H7 (cell line): Measurements from ENCODE around the gene PSIP1. TPM values are rescaled to one million over a fixed set of nuclear protein-coding genes. Genes with fewer than 3 reads are reported as not detected.
"Not testable (repeated sequence)": the region's sequence is repeated elsewhere in the genome, so short reads cannot be mapped to it uniquely, and the experiment has no call there.

Experiments
- DNase-seq: peaks from one replicate; pipeline ENCODE4 v3.0.0; 2012
- H3K27me3 ChIP-seq: 2 replicates; pipeline ENCODE4 v1.6.0; 2011; ENCODE audit warnings: mild to moderate bottlenecking, low read length; ENCODE audit not compliant: control insufficient read depth, insufficient read depth
- H3K36me3 ChIP-seq: replicated peaks from 2 replicates; pipeline ENCODE4 v1.5.1; 2011; ENCODE audit warnings: low read length; ENCODE audit not compliant: control insufficient read depth, insufficient read depth
- H3K4me3 ChIP-seq: 2 replicates; pipeline ENCODE4 v1.5.1; 2011; ENCODE audit warnings: low read depth, mild to moderate bottlenecking, control low read depth, low read length, moderate library complexity; ENCODE audit not compliant: insufficient read depth
- total RNA-seq: library from RNA; depleted of rRNA; stranded (reverse); fragments of >200 nt; shearing (Covaris generic); gene quantifications from 2 replicates; pipeline ENCODE4 v1.2.3, GENCODE V29; 2014; rRNA removed

PSIP1 gene
- total RNA-seq, 1 experiment from 2014 or later: 125 TPM

- Histone ChIP-seq H3K36me3 (peaks cover 3% of the 10 kb centered on the region), H3K4me3 (no peak overlapping the region)
- peak; percentile 36 for DNase-seq
Observed at GRCh38 chr9:15430920-15431844, 79.6 kb downstream of the PSIP1 start.

GRCh38 chr9:15427702-15428101, 83.1 kb downstream of the PSIP1 start:
- not testable (repeated sequence) for H3K27me3 ChIP-seq, DNase-seq, H3K4me3 ChIP-seq
- peaks cover 11% of the 10 kb centered on the region for H3K36me3 ChIP-seq

More at GRCh38 chr9:15430920-15431844, 79.6 kb downstream of the PSIP1 start:
- no peaks in the 10 kb centered on the region for H3K27me3 ChIP-seq

GRCh38 chr9:15426019-15426418, 84.8 kb downstream of the PSIP1 start:
- Histone ChIP-seq H3K36me3 (peaks cover 11% of the 10 kb centered on the region), H3K4me3 (no peak overlapping the region), H3K27me3 (no peaks in the 10 kb centered on the region)
- DNase-seq: no peak

GRCh38 chr9:15423231-15423985, 87.4 kb downstream of the PSIP1 start:
- peaks cover 11% of the 10 kb centered on the region for H3K36me3 ChIP-seq
- no peaks in the 10 kb centered on the region for H3K27me3 ChIP-seq
- peak; percentile 49 for DNase-seq
- H3K4me3 ChIP-seq: peak overlapping the region; percentile 94

- H3K36me3 ChIP-seq: peaks cover 11% of the 10 kb centered on the region
- H3K4me3 ChIP-seq: peak within 1 kb of the TSS; percentile 94
- DNase-seq: peak; percentile 95
- H3K27me3 ChIP-seq: no peaks in the 10 kb centered on the region
Observed at GRCh38 chr9:15422372-15423230, 88.2 kb downstream of the PSIP1 start, which contains the start of gene SNAPC3. TSS of gene SNAPC3 (plus strand) at chr9:15422876. CDS start at chr9:15422880, 4 bp downstream.

- DNase-seq: no peak
- Histone ChIP-seq H3K27me3 (no peaks in the 10 kb centered on the region), H3K36me3 (peaks cover 11% of the 10 kb centered on the region), H3K4me3 (peak overlapping the region; percentile 94)
Observed at GRCh38 chr9:15421990-15422371, 88.8 kb downstream of the PSIP1 start.

- H3K27me3 ChIP-seq: no peaks in the 10 kb centered on the region
- H3K4me3 ChIP-seq: no peak overlapping the region
- DNase-seq: no peak
- H3K36me3 ChIP-seq: peaks cover 11% of the 10 kb centered on the region
Observed at GRCh38 chr9:15421532-15421931, 89.2 kb downstream of the PSIP1 start.

GRCh38 chr9:15420796-15421195, 90.0 kb downstream of the PSIP1 start:
- no peak overlapping the region for H3K4me3 ChIP-seq
- H3K36me3 ChIP-seq: peaks cover 8% of the 10 kb centered on the region
- H3K27me3 ChIP-seq: no peaks in the 10 kb centered on the region
- no peak for DNase-seq

GRCh38 chr9:15417626-15418025, 93.1 kb downstream of the PSIP1 start:
- no peak for DNase-seq
- Histone ChIP-seq H3K4me3 (no peak overlapping the region), H3K27me3 (no peaks in the 10 kb centered on the region), H3K36me3 (no peaks in the 10 kb centered on the region)

- DNase-seq: peak; percentile 56
- no peaks in the 10 kb centered on the region for H3K36me3 ChIP-seq
- H3K4me3 ChIP-seq: no peak overlapping the region
- no peaks in the 10 kb centered on the region for H3K27me3 ChIP-seq
Observed at GRCh38 chr9:15416880-15417279, 93.9 kb downstream of the PSIP1 start.

Other genes with a start within 250 kb of the PSIP1 start
- 7.1 and 9.0 TPM in 2 replicates for gene TTC39B, start 203.8 kb downstream of the PSIP1 start, total RNA-seq
- 29.5 and 36.9 TPM in 2 replicates for gene SNAPC3, start 88.1 kb downstream of the PSIP1 start, total RNA-seq
- gene CCDC171, start 42.1 kb upstream of the PSIP1 start, total RNA-seq: 1.1 and 2.7 TPM in 2 replicates